HG03442 (cell line): ENCODE results near the gene SLC39A11.
"Not testable (repeated sequence)": the region's sequence is repeated elsewhere in the genome, so short reads cannot be mapped to it uniquely, and the experiment has no call there.

Experiments
- ATAC-seq: cut with Tn5 transposase; IDR thresholded peaks from one replicate; pipeline ENCODE4 v1.9.1; 2021; ENCODE audit warnings: mild to moderate bottlenecking, moderate library complexity; ENCODE audit not compliant: unreplicated experiment

The SLC39A11 gene, protein sequence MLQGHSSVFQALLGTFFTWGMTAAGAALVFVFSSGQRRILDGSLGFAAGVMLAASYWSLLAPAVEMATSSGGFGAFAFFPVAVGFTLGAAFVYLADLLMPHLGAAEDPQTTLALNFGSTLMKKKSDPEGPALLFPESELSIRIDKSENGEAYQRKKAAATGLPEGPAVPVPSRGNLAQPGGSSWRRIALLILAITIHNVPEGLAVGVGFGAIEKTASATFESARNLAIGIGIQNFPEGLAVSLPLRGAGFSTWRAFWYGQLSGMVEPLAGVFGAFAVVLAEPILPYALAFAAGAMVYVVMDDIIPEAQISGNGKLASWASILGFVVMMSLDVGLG

DNA sequence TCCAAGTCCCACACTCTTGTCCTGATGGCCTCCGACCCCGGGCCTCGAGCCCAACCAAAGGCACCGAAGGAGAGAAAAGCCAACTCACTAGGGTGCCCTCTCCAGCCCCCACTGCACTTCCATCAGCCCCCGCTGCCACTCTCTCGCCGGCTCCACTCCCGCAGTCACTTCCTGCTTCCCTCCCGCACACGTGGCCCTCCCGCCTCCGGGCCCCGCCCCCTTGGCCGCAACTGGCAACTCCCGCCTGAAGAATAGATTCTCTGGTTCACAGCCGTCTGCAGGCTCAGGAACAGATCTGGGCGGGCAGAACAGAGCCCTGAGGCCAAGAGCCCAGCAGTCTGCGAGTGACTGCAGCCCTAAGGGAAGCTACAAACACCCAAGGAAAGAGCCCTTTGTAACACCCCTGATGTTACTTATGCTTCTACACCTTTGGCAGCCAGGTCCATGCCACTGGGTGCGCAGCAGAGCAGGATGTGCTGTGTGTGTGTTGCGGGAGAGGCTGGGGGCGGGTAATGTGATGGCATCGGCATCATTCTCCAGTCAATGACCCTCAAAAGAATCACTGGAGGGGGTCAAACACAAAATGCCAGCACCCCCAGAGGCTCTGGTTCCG lies at the start of gene SLC39A11:
SLC39A11 (minus strand) TSS at position 166 of the 613 bp plus-strand sequence. CDS start 3,924 bp downstream, outside the sequence.
- ATAC-seq: peak; percentile 98

GRCh38 chr17:73141411-73141810 lies 48.9 kb upstream of the SLC39A11 start:
- no peak for ATAC-seq

GRCh38 chr17:73140566-73140965 lies 48.1 kb upstream of the SLC39A11 start:
- ATAC-seq: no peak

DNA sequence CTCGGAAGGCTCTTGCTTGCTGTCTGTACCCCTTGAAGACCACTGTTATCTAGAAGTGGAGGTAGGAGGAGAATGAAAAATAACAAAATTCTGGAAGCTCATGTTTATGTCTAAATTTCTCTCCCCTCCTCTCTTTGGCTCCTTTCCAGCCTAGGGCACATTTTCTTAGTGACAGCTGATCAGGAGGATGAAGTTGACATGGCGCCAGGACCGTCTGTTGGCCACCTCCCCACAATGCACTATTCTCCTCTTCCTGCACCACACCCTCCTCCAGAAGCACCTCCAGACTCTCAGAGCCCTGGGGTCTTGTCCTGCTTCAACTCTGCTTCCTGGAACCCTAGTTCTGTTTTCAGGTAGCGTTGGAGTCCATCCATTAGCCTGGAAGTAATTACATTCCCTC lies 46.8 kb upstream of the SLC39A11 start:
- ATAC-seq: no peak

- no peak for ATAC-seq
These were observed 46.2 kb upstream of the SLC39A11 start for GRCh38 chr17:73138541-73139138.

- no peak for ATAC-seq
These were observed 44.9 kb upstream of the SLC39A11 start for GRCh38 chr17:73137376-73137775.

DNA sequence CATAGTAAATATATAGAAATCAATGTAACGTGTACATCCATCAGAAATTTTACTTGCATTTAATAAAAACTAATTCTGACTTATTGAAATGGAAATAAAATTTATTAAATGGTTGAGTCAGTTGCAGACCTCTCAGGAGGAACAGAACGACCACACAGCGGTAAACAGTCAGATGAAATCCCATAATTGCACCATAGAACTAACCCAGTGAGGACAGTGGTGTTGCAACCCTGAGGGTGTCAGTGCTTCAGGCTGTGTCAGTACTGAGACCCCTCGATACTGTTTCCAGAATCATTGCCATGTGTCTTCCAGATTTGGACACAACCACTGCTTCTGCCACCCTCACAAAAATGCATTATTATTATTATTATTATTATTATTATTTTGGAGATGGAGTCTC lies 43.3 kb upstream of the SLC39A11 start:
- ATAC-seq: no peak

GRCh38 chr17:73133911-73134649 lies 41.6 kb upstream of the SLC39A11 start:
- no peak for ATAC-seq

DNA sequence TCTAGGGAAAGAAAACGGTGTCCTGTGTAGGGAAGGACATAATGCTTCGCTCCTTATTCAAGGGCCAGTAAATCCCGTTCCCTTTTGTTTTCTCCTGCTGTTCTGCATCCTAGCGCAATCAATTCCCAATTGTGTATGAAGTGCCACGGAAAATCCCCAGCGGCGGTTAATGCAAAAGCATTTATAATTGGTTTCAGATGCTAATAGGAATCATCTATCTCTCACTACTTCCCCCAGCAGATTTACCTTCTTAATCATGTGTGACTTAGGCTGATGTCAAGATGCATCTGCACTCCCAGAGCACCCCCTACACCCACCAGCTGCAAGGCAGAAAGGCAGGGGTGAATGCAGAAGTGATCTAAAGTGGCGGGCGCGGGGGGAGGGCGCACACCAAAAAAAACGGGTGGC lies 39.6 kb upstream of the SLC39A11 start:
- ATAC-seq: no peak

- ATAC-seq: not testable (repeated sequence)
These were observed 39.0 kb upstream of the SLC39A11 start for GRCh38 chr17:73131439-73131838.

- no peak for ATAC-seq
These were observed 38.5 kb upstream of the SLC39A11 start for GRCh38 chr17:73130977-73131376.

DNA sequence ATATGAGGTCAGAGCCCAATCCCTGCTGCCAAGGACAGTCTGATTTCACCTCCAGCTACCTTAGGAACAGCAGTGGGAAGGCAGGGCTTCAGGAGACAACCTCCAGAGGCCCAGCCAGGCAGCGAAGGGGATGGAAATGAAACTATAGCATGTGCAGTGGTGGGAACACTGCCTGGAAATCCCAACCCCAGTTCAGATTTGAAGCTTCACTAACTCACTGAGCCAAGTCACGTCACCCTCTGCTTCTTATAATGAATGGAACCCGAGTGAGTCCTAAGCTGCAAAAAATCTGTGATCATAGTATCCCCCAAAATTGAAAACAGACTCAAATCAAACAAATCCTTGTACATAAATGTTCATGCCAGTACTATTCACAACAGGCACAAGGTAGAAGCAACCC lies 36.0 kb upstream of the SLC39A11 start:
- ATAC-seq: no peak

DNA sequence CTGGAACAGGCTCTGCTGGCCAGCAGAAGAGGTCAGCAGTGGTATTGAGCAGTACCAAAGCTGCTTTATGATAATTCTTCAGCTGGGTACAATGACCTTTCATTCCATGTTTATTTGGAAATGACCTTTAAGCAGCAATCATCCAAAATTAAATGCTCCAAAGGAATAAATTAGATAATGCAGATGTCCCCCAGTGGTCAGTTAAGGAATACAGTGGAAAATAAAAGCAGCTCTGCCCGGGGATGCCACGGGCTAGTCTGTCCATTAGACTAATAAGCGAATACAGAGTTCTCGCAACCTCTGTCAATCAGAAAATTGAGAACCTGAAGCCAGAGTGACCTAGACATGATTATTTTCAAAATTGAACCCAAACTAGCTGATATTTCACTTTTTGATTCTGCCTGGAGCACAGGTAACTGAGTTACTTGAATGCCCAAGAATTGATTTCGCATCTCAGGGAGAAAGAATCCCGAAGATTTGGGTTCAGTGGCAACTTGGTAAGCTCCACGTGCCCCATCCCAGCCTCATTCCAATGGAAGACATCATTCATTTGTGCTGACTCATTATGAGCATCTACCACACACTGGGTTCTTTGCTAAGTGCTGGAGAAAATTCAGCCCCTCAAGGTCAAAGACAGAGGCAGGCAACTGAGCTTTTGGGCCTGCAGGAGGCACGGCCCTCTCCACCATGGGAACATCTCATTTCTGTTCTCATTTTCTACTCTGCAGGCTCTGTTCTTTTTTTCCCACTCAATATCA lies 34.4 kb upstream of the SLC39A11 start:
- ATAC-seq: no peak

DNA sequence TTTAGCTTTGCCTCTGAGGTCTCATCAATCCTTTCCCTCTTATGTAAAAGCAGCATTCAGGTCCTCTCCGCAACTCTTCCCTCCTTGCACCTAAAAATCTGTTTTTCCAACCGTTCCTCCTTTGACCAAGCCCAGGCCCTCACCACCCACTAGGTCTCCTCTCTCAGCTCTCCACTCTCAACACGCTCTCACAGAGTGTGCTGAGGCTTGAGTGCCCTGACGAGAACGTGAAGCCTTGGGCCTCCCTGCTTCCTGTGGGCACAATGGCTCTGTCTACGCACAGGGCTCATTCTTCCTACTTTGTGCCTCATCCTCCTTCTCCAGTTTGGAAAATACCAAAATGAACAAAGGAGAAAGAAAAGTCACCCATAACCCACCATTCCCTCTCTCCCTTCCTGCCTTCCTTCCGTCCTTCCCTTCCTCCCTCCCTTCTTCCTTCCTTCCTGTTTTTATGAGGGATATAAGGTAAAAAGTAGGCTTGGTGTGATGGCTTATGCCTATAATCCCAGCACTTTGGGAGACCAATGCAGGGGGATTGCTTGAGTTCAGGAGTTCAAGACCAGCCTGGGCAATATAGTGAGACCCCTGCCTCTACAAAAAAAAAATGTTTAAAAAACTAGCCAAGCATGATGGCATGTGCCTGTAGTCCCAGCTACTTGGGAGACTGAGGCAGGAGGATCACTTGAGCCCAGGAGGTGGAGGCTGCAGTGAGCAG lies 31.3 kb upstream of the SLC39A11 start:
- ATAC-seq: no peak

- no peak for ATAC-seq
These were observed 30.6 kb upstream of the SLC39A11 start for GRCh38 chr17:73122953-73123605.

- no peak for ATAC-seq
These were observed 29.0 kb upstream of the SLC39A11 start for GRCh38 chr17:73121506-73121905.

DNA sequence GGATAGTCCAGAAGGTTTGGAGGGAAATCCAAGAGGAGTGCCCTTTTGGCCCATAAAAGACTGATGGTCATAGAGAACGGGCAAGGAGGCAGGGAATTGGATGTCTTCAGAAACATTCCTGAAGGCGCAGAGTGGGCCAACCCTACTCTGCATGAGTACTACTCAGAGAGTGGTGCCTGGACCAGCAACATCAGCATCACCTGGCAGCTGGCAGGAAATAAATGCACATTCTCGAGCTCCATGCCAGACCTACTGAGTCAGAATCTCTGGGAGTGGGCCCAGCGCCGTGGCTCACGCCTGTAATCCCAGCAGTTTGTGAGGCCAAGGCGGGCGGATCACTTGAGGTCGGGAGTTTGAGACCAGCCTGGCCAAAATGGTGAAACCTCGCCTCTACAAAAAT lies 27.1 kb upstream of the SLC39A11 start:
- no peak for ATAC-seq

DNA sequence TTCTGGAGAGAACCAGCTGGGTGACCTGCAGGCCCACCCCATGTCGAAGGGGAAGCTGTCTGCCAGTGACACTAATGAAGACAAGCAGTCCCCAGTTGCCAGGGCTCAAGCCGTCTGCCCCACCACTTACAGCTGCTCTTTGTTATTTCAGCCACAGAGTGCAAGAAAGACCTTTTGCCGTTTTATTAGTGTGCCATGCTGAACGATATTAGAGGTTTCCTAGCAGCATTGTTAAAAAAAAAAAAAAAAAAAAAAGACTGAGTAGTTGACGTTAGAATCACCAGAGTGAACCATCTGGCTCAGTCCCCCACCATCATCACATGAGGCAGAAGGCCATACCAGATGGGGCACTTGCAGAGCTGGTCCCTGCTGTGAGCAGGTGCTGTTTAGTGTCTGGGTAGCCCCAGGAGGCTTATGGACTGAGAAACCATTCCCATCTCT lies 26.5 kb upstream of the SLC39A11 start:
- no peak for ATAC-seq

- no peak for ATAC-seq
These were observed 25.7 kb upstream of the SLC39A11 start for GRCh38 chr17:73118139-73118538.

DNA sequence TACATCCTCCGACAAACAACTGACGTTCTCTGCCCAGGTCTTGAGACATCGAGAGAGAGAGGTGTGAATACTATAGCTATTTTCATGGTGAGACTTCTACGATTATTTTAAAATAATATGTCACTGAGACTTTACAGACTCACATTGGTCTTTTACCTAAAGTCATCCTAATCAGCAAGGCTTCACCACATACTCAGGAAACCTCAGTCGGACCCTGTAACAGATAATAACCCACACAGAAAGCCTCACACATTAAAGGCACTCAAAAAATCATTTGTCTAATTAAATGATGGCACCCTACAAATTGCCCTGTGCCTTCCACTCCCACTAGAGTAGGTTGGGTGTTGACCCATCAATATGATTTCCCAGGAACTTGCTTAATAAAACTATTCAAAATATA lies 19.8 kb upstream of the SLC39A11 start:
- no peak for ATAC-seq
